Fibroblast of lung (primary cell): Measurements from ENCODE around the gene PDZD2. TPM values are rescaled to one million over a fixed set of nuclear protein-coding genes. Genes with fewer than 3 reads are reported as not detected.

Experiments
- DNase-seq, 2 donors: peaks; one replicate each; pipeline versions ENCODE4 v3.0.0 to v3.0.0-alpha.2; 2010; ENCODE audit warnings: low read depth in 2 of 2
- H2AFZ ChIP-seq: 2 replicates; pipeline ENCODE4 v1.5.1; 2012; ENCODE audit warnings: low read length, control low read depth, inconsistent platforms
- H3K27ac ChIP-seq: 2 replicates; pipeline ENCODE4 v1.5.1; 2011; ENCODE audit warnings: low read length, control low read depth; ENCODE audit not compliant: insufficient read depth
- H3K27me3 ChIP-seq: 2 replicates; pipeline ENCODE4 v1.5.1; 2011; ENCODE audit warnings: mild to moderate bottlenecking, low read length; ENCODE audit not compliant: control insufficient read depth, insufficient read depth
- H3K36me3 ChIP-seq: 2 replicates; pipeline ENCODE4 v1.5.1; 2011; ENCODE audit warnings: low read length; ENCODE audit not compliant: control insufficient read depth, insufficient read depth
- H3K4me1 ChIP-seq: 2 replicates; pipeline ENCODE4 v1.5.1; 2011; ENCODE audit warnings: low read length; ENCODE audit not compliant: control insufficient read depth, insufficient read depth; ENCODE audit errors: extremely low read depth
- H3K4me2 ChIP-seq: 2 replicates; pipeline ENCODE4 v1.5.1; 2011; ENCODE audit warnings: low read length, control low read depth; ENCODE audit not compliant: insufficient read depth; ENCODE audit errors: extremely low read depth
- H3K4me3 ChIP-seq, 4 experiments: fragments of 200-600 bp in 1 of 4; sonication (generic) in 1 of 4; replicated peaks in 1 of 4; 2 replicates each; pipeline ENCODE4 v1.5.1; 2011 to 2016; ENCODE audit warnings: low read length in 4 of 4, low read depth in 3 of 4, mild to moderate bottlenecking in 3 of 4, control low read depth in 2 of 4, inconsistent platforms in 1 of 4, mixed read lengths in 1 of 4; ENCODE audit not compliant: insufficient read depth in 1 of 4; ENCODE audit errors: control extremely low read depth in 1 of 4
- H3K79me2 ChIP-seq: 2 replicates; pipeline ENCODE4 v1.5.1; 2012; ENCODE audit warnings: mild to moderate bottlenecking, low read length, inconsistent platforms; ENCODE audit not compliant: control insufficient read depth, insufficient read depth
- H3K9ac ChIP-seq: 2 replicates; pipeline ENCODE4 v1.5.1; 2011; ENCODE audit warnings: mild to moderate bottlenecking, low read length, control low read depth; ENCODE audit not compliant: insufficient read depth
- H3K9me3 ChIP-seq: 2 replicates; pipeline ENCODE4 v1.5.1; 2012; ENCODE audit warnings: low read depth, low read length; ENCODE audit not compliant: control insufficient read depth, insufficient read depth
- H4K20me1 ChIP-seq: 2 replicates; pipeline ENCODE4 v1.5.1; 2011; ENCODE audit warnings: low read length; ENCODE audit not compliant: control insufficient read depth, insufficient read depth; ENCODE audit errors: extremely low read depth
- CTCF ChIP-seq, 2 donors: IDR thresholded peaks in 1 of 2; conservative IDR thresholded peaks in 1 of 2; 1 replicate in 1 of 2; 2 replicates in 1 of 2; pipeline ENCODE4 v1.5.1; 2011 to 2012; ENCODE audit warnings: low read length in 2 of 2, control low read depth in 1 of 2, inconsistent platforms in 1 of 2, low read depth in 1 of 2, mild to moderate bottlenecking in 1 of 2
- EZH2 ChIP-seq: IDR thresholded peaks from 2 replicates; pipeline ENCODE4 v1.5.1; 2012; ENCODE audit warnings: low read length, control low read depth, mild to moderate bottlenecking; ENCODE audit errors: missing control alignments
- polyA plus RNA-seq, 2 donors: library from polyadenylated mRNA; depleted of rRNA in 1 of 2; stranded (reverse) in 1 of 2; unstranded in 1 of 2; fragments of >200 nt; gene quantifications; 2 replicates each; pipeline ENCODE4 v1.2.1, GENCODE V29; 2011 to 2012; ENCODE audit warnings: missing spikeins in 1 of 2
- total RNA-seq: library from RNA; depleted of rRNA; stranded (reverse); fragments of >200 nt; gene quantifications from 2 replicates; pipeline ENCODE4 v1.2.1, GENCODE V29; 2014

PDZD2 gene
- total and polyA plus RNA-seq, 2 donors (not counting 1 experiment from before 2014, with no cell fraction given): 0.33 to 0.40 TPM

GRCh38 chr5:31655491-31655890, 16.6 kb downstream of the PDZD2 start:
- Histone ChIP-seq H4K20me1 (no peaks in the 10 kb centered on the region), H3K79me2 (no peaks in the 10 kb centered on the region), H3K4me3 (no peak overlapping the region), H3K9me3 (no peaks in the 10 kb centered on the region), H3K4me2 (no peak overlapping the region), H3K4me1 (no peaks in the 10 kb centered on the region), H3K9ac (no peak overlapping the region), H3K27ac (no peak overlapping the region), H2AFZ (no peak overlapping the region), H3K36me3 (no peaks in the 10 kb centered on the region), H3K27me3 (peaks cover 11% of the 10 kb centered on the region)
- DNase-seq: no peak
- TF ChIP-seq EZH2: no peak
- TF ChIP-seq CTCF (conservative IDR thresholded peaks at IDR 0.05 in 1 of 2, IDR thresholded peaks at IDR 0.05 in 1 of 2; ENCODE audit: low read depth in 1 of 2, low read length in 2 of 2): no peak

- TF ChIP-seq EZH2: no peak
- no peak for TF ChIP-seq CTCF (conservative IDR thresholded peaks at IDR 0.05 in 1 of 2, IDR thresholded peaks at IDR 0.05 in 1 of 2; ENCODE audit: low read depth in 1 of 2, low read length in 2 of 2)
Observed at GRCh38 chr5:31656806-31657205, 17.9 kb downstream of the PDZD2 start.

GRCh38 chr5:31657315-31657979, 18.5 kb downstream of the PDZD2 start:
- Histone ChIP-seq H3K4me1 (no peaks in the 10 kb centered on the region), H3K79me2 (no peaks in the 10 kb centered on the region), H3K9me3 (no peaks in the 10 kb centered on the region), H4K20me1 (no peaks in the 10 kb centered on the region), H2AFZ (no peak overlapping the region), H3K27ac (no peak overlapping the region), H3K4me2 (no peak overlapping the region), H3K27me3 (peaks cover 15% of the 10 kb centered on the region), H3K36me3 (no peaks in the 10 kb centered on the region), H3K9ac (no peak overlapping the region), H3K4me3 (no peak overlapping the region)
- DNase-seq: no peak
- no peak for TF ChIP-seq EZH2
- TF ChIP-seq CTCF (conservative IDR thresholded peaks at IDR 0.05 in 1 of 2, IDR thresholded peaks at IDR 0.05 in 1 of 2; ENCODE audit: low read depth in 1 of 2, low read length in 2 of 2): no peak

More at GRCh38 chr5:31656806-31657205, 17.9 kb downstream of the PDZD2 start:
- no peak for DNase-seq
- Histone ChIP-seq H3K36me3 (no peaks in the 10 kb centered on the region), H4K20me1 (no peaks in the 10 kb centered on the region), H3K27ac (no peak overlapping the region), H3K27me3 (peaks cover 12% of the 10 kb centered on the region), H2AFZ (no peak overlapping the region), H3K79me2 (no peaks in the 10 kb centered on the region), H3K4me2 (no peak overlapping the region), H3K9ac (no peak overlapping the region), H3K9me3 (no peaks in the 10 kb centered on the region), H3K4me3 (no peak overlapping the region), H3K4me1 (no peaks in the 10 kb centered on the region)
